Activated CD4-positive, alpha-beta memory T cell treated with anti-CD3 and anti-CD28 coated beads, Interleukin-2, amount 10 ng/mL, durations not matched to agents 7 days and 5 days (primary cell): ENCODE data around the gene CACNA1E. TPM values are rescaled to one million over a fixed set of nuclear protein-coding genes. Genes with fewer than 3 reads are reported as not detected.

ENCODE experiments used
- CTCF ChIA-PET: fragments of 350-600 bp; sonication (Branson Sonifier 250); formaldehyde crosslinking; loops from one replicate; lab custom pipeline; 2021; ENCODE audit warnings: antibody characterized with exemption, inconsistent platforms; lab: Charles Lee
- POLR2A ChIA-PET: fragments of 350-600 bp; sonication (Branson Sonifier 250); formaldehyde crosslinking; loops from one replicate; lab custom pipeline; 2021; ENCODE audit warnings: antibody characterized with exemption; lab: Charles Lee
- DNase-seq: peaks from one replicate; pipeline ENCODE4 v3.0.0-alpha.2; 2020
- H3K27ac Mint-ChIP-seq: one replicate; pipeline ENCODE4 v1.8.0; 2021; ENCODE audit warnings: mild to moderate bottlenecking, mixed read lengths
- H3K27me3 Mint-ChIP-seq: one replicate; pipeline ENCODE4 v1.8.0; 2021; ENCODE audit warnings: mixed read lengths
- H3K36me3 Mint-ChIP-seq: one replicate; pipeline ENCODE4 v1.8.0; 2021; ENCODE audit warnings: low read depth, mixed read lengths
- H3K4me1 Mint-ChIP-seq: one replicate; pipeline ENCODE4 v1.8.0; 2021; ENCODE audit warnings: mixed read lengths
- H3K4me3 Mint-ChIP-seq: one replicate; pipeline ENCODE4 v1.8.0; 2021; ENCODE audit warnings: mild to moderate bottlenecking, mixed read lengths
- H3K9me3 Mint-ChIP-seq: one replicate; pipeline ENCODE4 v1.8.0; 2021; ENCODE audit warnings: mixed read lengths
- total RNA-seq, 2 experiments: library from RNA; stranded (reverse); gene quantifications; one replicate each; pipeline ENCODE4 v1.2.3, GENCODE V29; 2021

CACNA1E gene
- total RNA-seq, 2 experiments from 2014 or later: not detected

GRCh38 chr1:181730606-181731005, 247.3 kb downstream of the CACNA1E start:
- no peaks in the 10 kb centered on the region for H3K4me1 Mint-ChIP-seq
- H3K36me3 Mint-ChIP-seq: no peaks in the 10 kb centered on the region
- no peak for DNase-seq
- H3K27me3 Mint-ChIP-seq: no peaks in the 10 kb centered on the region
- CTCF ChIA-PET: no interaction called here
- H3K9me3 Mint-ChIP-seq: no peaks in the 10 kb centered on the region
- no peak overlapping the region for H3K27ac Mint-ChIP-seq
- POLR2A ChIA-PET: no interaction called here
- H3K4me3 Mint-ChIP-seq: no peak overlapping the region

GRCh38 chr1:181732218-181732990, 249.1 kb downstream of the CACNA1E start:
- H3K4me3 Mint-ChIP-seq: no peak overlapping the region
- ChIA-PET CTCF (no interaction called here), POLR2A (no interaction called here)
- no peaks in the 10 kb centered on the region for H3K4me1 Mint-ChIP-seq
- no peaks in the 10 kb centered on the region for H3K27me3 Mint-ChIP-seq
- DNase-seq: no peak
- H3K9me3 Mint-ChIP-seq: no peaks in the 10 kb centered on the region
- no peaks in the 10 kb centered on the region for H3K36me3 Mint-ChIP-seq
- no peak overlapping the region for H3K27ac Mint-ChIP-seq

- no peaks in the 10 kb centered on the region for H3K9me3 Mint-ChIP-seq
- no peak overlapping the region for H3K27ac Mint-ChIP-seq
- no peak overlapping the region for H3K4me3 Mint-ChIP-seq
- CTCF ChIA-PET: no interaction called here
- H3K27me3 Mint-ChIP-seq: no peaks in the 10 kb centered on the region
- no peaks in the 10 kb centered on the region for H3K4me1 Mint-ChIP-seq
- no peaks in the 10 kb centered on the region for H3K36me3 Mint-ChIP-seq
- POLR2A ChIA-PET: no interaction called here
- no peak for DNase-seq
Observed at GRCh38 chr1:181733486-181733885, 250.2 kb downstream of the CACNA1E start.

GRCh38 chr1:181737056-181737455, 253.7 kb downstream of the CACNA1E start:
- H3K36me3 Mint-ChIP-seq: no peaks in the 10 kb centered on the region

GRCh38 chr1:181739214-181739613, 255.9 kb downstream of the CACNA1E start:
- H3K9me3 Mint-ChIP-seq: no peaks in the 10 kb centered on the region
- H3K27ac Mint-ChIP-seq: no peak overlapping the region
- H3K36me3 Mint-ChIP-seq: no peaks in the 10 kb centered on the region
- peaks cover 5% of the 10 kb centered on the region for H3K27me3 Mint-ChIP-seq
- H3K4me1 Mint-ChIP-seq: no peaks in the 10 kb centered on the region
- no peak for DNase-seq
- no peak overlapping the region for H3K4me3 Mint-ChIP-seq
- ChIA-PET CTCF (no interaction called here), POLR2A (no interaction called here)

More at GRCh38 chr1:181737056-181737455, 253.7 kb downstream of the CACNA1E start:
- no peaks in the 10 kb centered on the region for H3K9me3 Mint-ChIP-seq
- CTCF ChIA-PET: no interaction called here
- DNase-seq: no peak
- no peak overlapping the region for H3K27ac Mint-ChIP-seq
- H3K4me1 Mint-ChIP-seq: no peaks in the 10 kb centered on the region
- POLR2A ChIA-PET: no interaction called here
- H3K4me3 Mint-ChIP-seq: no peak overlapping the region
- peaks cover 5% of the 10 kb centered on the region for H3K27me3 Mint-ChIP-seq

GRCh38 chr1:181742426-181742825, 259.1 kb downstream of the CACNA1E start:
- CTCF ChIA-PET: no interaction called here

GRCh38 chr1:181743878-181744312, 260.6 kb downstream of the CACNA1E start:
- no peaks in the 10 kb centered on the region for H3K9me3 Mint-ChIP-seq
- no peak overlapping the region for H3K4me3 Mint-ChIP-seq
- H3K4me1 Mint-ChIP-seq: no peaks in the 10 kb centered on the region
- no peak for DNase-seq
- POLR2A ChIA-PET: no interaction called here
- H3K27ac Mint-ChIP-seq: no peak overlapping the region
- H3K27me3 Mint-ChIP-seq: peaks cover 5% of the 10 kb centered on the region
- CTCF ChIA-PET: no interaction called here
- no peaks in the 10 kb centered on the region for H3K36me3 Mint-ChIP-seq

More at GRCh38 chr1:181742426-181742825, 259.1 kb downstream of the CACNA1E start:
- H3K27ac Mint-ChIP-seq: no peak overlapping the region
- no peak for DNase-seq
- H3K9me3 Mint-ChIP-seq: no peaks in the 10 kb centered on the region
- H3K4me1 Mint-ChIP-seq: no peaks in the 10 kb centered on the region
- H3K27me3 Mint-ChIP-seq: peaks cover 5% of the 10 kb centered on the region
- H3K4me3 Mint-ChIP-seq: no peak overlapping the region
- POLR2A ChIA-PET: no interaction called here
- H3K36me3 Mint-ChIP-seq: no peaks in the 10 kb centered on the region

GRCh38 chr1:181746224-181746623, 262.9 kb downstream of the CACNA1E start:
- Mint-ChIP-seq H3K4me1 (no peaks in the 10 kb centered on the region), H3K36me3 (no peaks in the 10 kb centered on the region), H3K9me3 (no peaks in the 10 kb centered on the region), H3K4me3 (no peak overlapping the region), H3K27ac (no peak overlapping the region), H3K27me3 (peaks cover 5% of the 10 kb centered on the region)
- POLR2A ChIA-PET: no interaction called here
- DNase-seq: no peak
- CTCF ChIA-PET: no interaction called here

GRCh38 chr1:181748013-181748412, 264.7 kb downstream of the CACNA1E start:
- no peaks in the 10 kb centered on the region for H3K36me3 Mint-ChIP-seq
- ChIA-PET POLR2A (no interaction called here), CTCF (no interaction called here)
- no peaks in the 10 kb centered on the region for H3K27me3 Mint-ChIP-seq
- no peak overlapping the region for H3K4me3 Mint-ChIP-seq
- DNase-seq: no peak
- H3K27ac Mint-ChIP-seq: no peak overlapping the region
- no peaks in the 10 kb centered on the region for H3K9me3 Mint-ChIP-seq
- no peaks in the 10 kb centered on the region for H3K4me1 Mint-ChIP-seq

- ChIA-PET POLR2A (no interaction called here), CTCF (no interaction called here)
- no peak overlapping the region for H3K27ac Mint-ChIP-seq
- no peaks in the 10 kb centered on the region for H3K9me3 Mint-ChIP-seq
- no peak overlapping the region for H3K4me3 Mint-ChIP-seq
- DNase-seq: no peak
- no peaks in the 10 kb centered on the region for H3K36me3 Mint-ChIP-seq
- H3K4me1 Mint-ChIP-seq: no peaks in the 10 kb centered on the region
- H3K27me3 Mint-ChIP-seq: peaks cover 4% of the 10 kb centered on the region
Observed at GRCh38 chr1:181754103-181754502, 270.8 kb downstream of the CACNA1E start.

GRCh38 chr1:181759481-181759880, 276.2 kb downstream of the CACNA1E start:
- no peaks in the 10 kb centered on the region for H3K36me3 Mint-ChIP-seq
- DNase-seq: no peak
- H3K27ac Mint-ChIP-seq: no peak overlapping the region
- ChIA-PET CTCF (no interaction called here), POLR2A (no interaction called here)
- H3K9me3 Mint-ChIP-seq: no peaks in the 10 kb centered on the region
- no peaks in the 10 kb centered on the region for H3K4me1 Mint-ChIP-seq
- peaks cover 13% of the 10 kb centered on the region for H3K27me3 Mint-ChIP-seq
- no peak overlapping the region for H3K4me3 Mint-ChIP-seq

GRCh38 chr1:181763736-181764135, 280.4 kb downstream of the CACNA1E start:
- Mint-ChIP-seq H3K27ac (no peak overlapping the region), H3K4me1 (peaks cover 2% of the 10 kb centered on the region), H3K27me3 (peaks cover 10% of the 10 kb centered on the region), H3K4me3 (no peak overlapping the region), H3K36me3 (no peaks in the 10 kb centered on the region), H3K9me3 (no peaks in the 10 kb centered on the region)
- ChIA-PET CTCF (no interaction called here), POLR2A (no interaction called here)
- DNase-seq: no peak

GRCh38 chr1:181765451-181766026, 282.2 kb downstream of the CACNA1E start:
- H3K4me3 Mint-ChIP-seq: no peak overlapping the region

More at GRCh38 chr1:181765451-181766026, 282.2 kb downstream of the CACNA1E start:
- Mint-ChIP-seq H3K4me1 (peaks cover 2% of the 10 kb centered on the region), H3K27me3 (peaks cover 8% of the 10 kb centered on the region), H3K27ac (no peak overlapping the region), H3K36me3 (no peaks in the 10 kb centered on the region), H3K9me3 (no peaks in the 10 kb centered on the region)
- ChIA-PET CTCF (no interaction called here), POLR2A (no interaction called here)
- DNase-seq: no peak
